GM18870 (cell line): ENCODE results near the gene B4GALT5.

Experiments used
- ATAC-seq: cut with Tn5 transposase; IDR thresholded peaks from one replicate; pipeline ENCODE4 v1.9.1; 2021; ENCODE audit warnings: moderate library complexity; ENCODE audit not compliant: unreplicated experiment

Gene B4GALT5

GRCh38 chr20:49587111-49587570 lies 126.5 kb downstream of the B4GALT5 start:
- no peak for ATAC-seq

GRCh38 chr20:49585585-49586245 lies 128.0 kb downstream of the B4GALT5 start:
- ATAC-seq, result no peak

- no peak for ATAC-seq
Measured at GRCh38 chr20:49584418-49585382, 129.0 kb downstream of the B4GALT5 start.

- no peak for ATAC-seq
Measured at GRCh38 chr20:49583669-49584417, 129.8 kb downstream of the B4GALT5 start.

- no peak for ATAC-seq
Measured at GRCh38 chr20:49583343-49583668, 130.4 kb downstream of the B4GALT5 start.
